K562 (cell line): ENCODE results near the gene TCF4. TPM values are rescaled to one million over a fixed set of nuclear protein-coding genes. Genes with fewer than 3 reads are reported as not detected.

Experiments used
- ATAC-seq: fragments of 200-7000 bp; cut with Tn5 transposase; 3 replicates; pipeline ENCODE4 v1.9.1; 2020; ENCODE audit warnings: moderate library complexity
- BruUV-seq: library from RNA; stranded (reverse); fragments of 400-500 nt; replicated peaks from 2 replicates; lab custom pipeline; 2021; lab: Mats Ljungman, UMichigan
- CTCF ChIA-PET: fragments of 300-600 bp; formaldehyde crosslinking; extraction: SDS; loops from one replicate; lab custom pipeline; 2021; ENCODE audit warnings: low intra/inter-chr PET ratio; lab: Yijun Ruan, JAX
- POLR2A ChIA-PET: fragments of 300-600, 350-650 bp; sonication (Branson Sonifier 250); formaldehyde crosslinking; extraction: SDS; loops from one replicate; lab custom pipeline; 2021; ENCODE audit warnings: antibody characterized with exemption, inconsistent platforms; lab: Yijun Ruan, JAX
- DNase-seq, 4 experiments: peaks; one replicate each; pipeline versions ENCODE4 v3.0.0 to v3.0.0-alpha.2; 2011 to 2018; ENCODE audit warnings: low spot score in 3 of 4, mixed read lengths in 3 of 4; ENCODE audit errors: extremely low read depth in 1 of 4
- FAIRE-seq: peaks from 2 replicates; lab custom pipeline; 2011; peaks lifted over from hg19 to GRCh38; lab: Jason Lieb, UNC
- H2AFZ ChIP-seq: 2 replicates; pipeline ENCODE4 v1.6.0; 2011; ENCODE audit warnings: low read depth, low read length, control low read depth, inconsistent platforms
- H3K27ac ChIP-seq: fragments of 200-600 bp; 3 replicates; pipeline ENCODE4 v1.8.0; 2011; ENCODE audit warnings: low read depth, mild to moderate bottlenecking, control low read depth, inconsistent platforms, low read length, moderate library complexity, mixed read lengths; ENCODE audit errors: extremely low read depth
- H3K27me3 ChIP-seq, 2 experiments: fragments of 300-600 bp in 1 of 2; 2 replicates in 1 of 2; 3 replicates in 1 of 2; pipeline versions ENCODE4 v1.6.0 to v1.8.0; 2011; ENCODE audit warnings: inconsistent platforms in 2 of 2, low read length in 2 of 2, mild to moderate bottlenecking in 1 of 2, mixed read lengths in 1 of 2, moderate library complexity in 1 of 2; ENCODE audit not compliant: control insufficient read depth in 2 of 2, insufficient read depth in 2 of 2
- H3K36me3 ChIP-seq: fragments of 300-600 bp; 3 replicates; pipeline ENCODE4 v1.8.0; 2011; ENCODE audit warnings: mild to moderate bottlenecking, low read length, inconsistent platforms; ENCODE audit not compliant: control insufficient read depth, insufficient read depth
- H3K4me1 ChIP-seq, 2 experiments: fragments of 200-600 bp in 1 of 2; replicated peaks in 1 of 2; 2 replicates in 1 of 2; 3 replicates in 1 of 2; pipeline versions ENCODE4 v1.5.1 to v1.8.0; 2011; ENCODE audit warnings: inconsistent platforms in 2 of 2, low read length in 2 of 2, mild to moderate bottlenecking in 1 of 2, mixed read lengths in 1 of 2, moderate library complexity in 1 of 2; ENCODE audit not compliant: control insufficient read depth in 2 of 2, insufficient read depth in 2 of 2
- H3K4me2 ChIP-seq: 2 replicates; pipeline ENCODE4 v1.6.1; 2011; ENCODE audit warnings: low read length, control low read depth, inconsistent platforms, mixed read lengths; ENCODE audit not compliant: insufficient read depth
- H3K4me3 ChIP-seq: fragments of 200-600 bp; sonication (generic), shearing (Covaris generic); 2 replicates; pipeline ENCODE4 v1.5.1; 2016; ENCODE audit warnings: control low read depth, inconsistent platforms
- H3K79me2 ChIP-seq: fragments of 200-600 bp; 3 replicates; pipeline ENCODE4 v1.8.0; 2011; ENCODE audit warnings: low read length, inconsistent platforms; ENCODE audit not compliant: control insufficient read depth, insufficient read depth
- H3K9ac ChIP-seq, 2 experiments: 2 replicates each; pipeline versions ENCODE4 v1.6.0 to v1.6.1; 2011; ENCODE audit warnings: low read depth in 2 of 2, low read length in 2 of 2, control low read depth in 1 of 2, inconsistent platforms in 1 of 2, mild to moderate bottlenecking in 1 of 2, mixed read lengths in 1 of 2; ENCODE audit not compliant: insufficient read depth in 1 of 2
- H3K9me1 ChIP-seq: one replicate; pipeline ENCODE4 v1.6.0; 2011; ENCODE audit warnings: inconsistent platforms, mild to moderate bottlenecking, low read length, moderate library complexity; ENCODE audit not compliant: control insufficient read depth, insufficient read depth
- H3K9me3 ChIP-seq: replicated peaks from 2 replicates; pipeline ENCODE4 v1.5.1; 2011; ENCODE audit warnings: low read depth, low read length, inconsistent platforms; ENCODE audit not compliant: control insufficient read depth, insufficient read depth
- H4K20me1 ChIP-seq: replicated peaks from 2 replicates; pipeline ENCODE4 v1.6.1; 2011; ENCODE audit warnings: low read length, inconsistent platforms, mixed read lengths; ENCODE audit not compliant: control insufficient read depth, insufficient read depth
- AFF1 ChIP-seq, 2 experiments: fragments of 450-650 bp; IDR thresholded peaks; 2 replicates each; pipeline ENCODE4 v1.6.1; 2018; ENCODE audit warnings: mild to moderate bottlenecking in 2 of 2, low read depth in 1 of 2; ENCODE audit not compliant: partially characterized antibody in 2 of 2
- CEBPB ChIP-seq: fragments of 450-650 bp; IDR thresholded peaks from 2 replicates; pipeline ENCODE4 v1.6.1; 2016; ENCODE audit warnings: missing genetic modification characterization, missing compliant biosample characterization
- E2F6 ChIP-seq, 2 experiments: IDR thresholded peaks; 2 replicates each; pipeline ENCODE4 v1.6.1; 2011; ENCODE audit warnings: borderline replicate concordance in 1 of 2, control low read depth in 1 of 2, low read depth in 1 of 2, low read length in 1 of 2, mild to moderate bottlenecking in 1 of 2, mixed read lengths in 1 of 2, moderate library complexity in 1 of 2; ENCODE audit not compliant: insufficient read depth in 1 of 2, insufficient read length in 1 of 2, poor library complexity in 1 of 2, severe bottlenecking in 1 of 2; ENCODE audit errors: extremely low read depth in 1 of 2
- FOXP1 ChIP-seq: sonication (generic); formaldehyde crosslinking; IDR thresholded peaks from 2 replicates; pipeline ENCODE4 v1.8.0; 2022; ENCODE audit warnings: mild to moderate bottlenecking, missing genetic modification reagents
- HCFC1 ChIP-seq: IDR thresholded peaks from 2 replicates; pipeline ENCODE4 v1.6.1; 2012; ENCODE audit warnings: low read depth, low read length, improper control_type of control experiment
- KAT8 ChIP-seq: fragments of 450-650 bp; IDR thresholded peaks from 2 replicates; pipeline ENCODE4 v1.6.1; 2016; ENCODE audit warnings: low read depth, mild to moderate bottlenecking
- MEIS2 ChIP-seq: fragments of 450-650 bp; IDR thresholded peaks from 2 replicates; pipeline ENCODE4 v1.6.1; 2014; ENCODE audit warnings: mild to moderate bottlenecking; ENCODE audit not compliant: partially characterized antibody
- NELFE ChIP-seq: IDR thresholded peaks from 2 replicates; pipeline ENCODE4 v1.6.1; 2011; ENCODE audit warnings: mild to moderate bottlenecking; ENCODE audit not compliant: insufficient read depth, insufficient read length
- PHF20 ChIP-seq: fragments of 450-650 bp; IDR thresholded peaks from 2 replicates; pipeline ENCODE4 v1.6.1; 2018; ENCODE audit not compliant: partially characterized antibody
- SAFB2 ChIP-seq: fragments of 200-400 bp; formaldehyde crosslinking; IDR thresholded peaks from 2 replicates; pipeline ENCODE4 v1.6.1; 2018; ENCODE audit warnings: borderline replicate concordance, low read length, low read depth, moderate library complexity; ENCODE audit not compliant: severe bottlenecking
- SMAD3 ChIP-seq: fragments of 450-650 bp; formaldehyde crosslinking; conservative IDR thresholded peaks from 2 replicates; pipeline ENCODE4 v1.4.0; 2020; ENCODE audit warnings: mild to moderate bottlenecking
- THRAP3 ChIP-seq: fragments of 450-650 bp; IDR thresholded peaks from 2 replicates; pipeline ENCODE4 v1.6.1; 2016; ENCODE audit warnings: mild to moderate bottlenecking, inconsistent platforms, borderline replicate concordance
- THRB ChIP-seq: fragments of 450-650 bp; formaldehyde crosslinking; conservative IDR thresholded peaks from 2 replicates; pipeline ENCODE4 v1.4.0; 2022; ENCODE audit warnings: mild to moderate bottlenecking, missing genetic modification characterization
- XRCC4 ChIP-seq: IDR thresholded peaks from one replicate; pipeline ENCODE4 v1.6.1; 2011; ENCODE audit not compliant: insufficient read depth, insufficient read length; ENCODE audit errors: extremely low read depth
- ZNF507 ChIP-seq: conservative IDR thresholded peaks from 2 replicates; pipeline ENCODE4 v1.6.1; 2017; ENCODE audit warnings: missing genetic modification characterization, missing compliant biosample characterization
- WGBS: fragments of 100-300 bp; shearing (Covaris generic); methylation state at CpG from one replicate; pipeline ENCODE4 v1.1.6; 2016; ENCODE audit warnings: low coverage, mixed read lengths; ENCODE audit not compliant: insufficient coverage; ENCODE audit errors: missing lambda C conversion rate; 5-methylcytosine and 5-hydroxymethylcytosine counted together
- in situ Hi-C: fragments of 300-500 bp; cut with MboI; formaldehyde crosslinking; loops from 4 replicates; pipeline ENCODE4 v1.15.0; 2018; ENCODE audit warnings: inconsistent platforms, mixed read lengths
- intact Hi-C: fragments of 100-400 bp; cut with micrococcal nuclease; formaldehyde crosslinking; loops from 2 replicates; pipeline ENCODE4 v1.14.2; 2022
- polyA plus RNA-seq, 8 experiments: library from polyadenylated mRNA; depleted of rRNA in 4 of 8; stranded (reverse) in 5 of 8; unstranded in 3 of 8; fragments of >200 nt; fragmentation: Nextera tagmentation in 2 of 8; fragmentation: Illumina TruSeq in 1 of 8; extraction: Ambion mirVana in 2 of 8; extraction: Trizol in 1 of 8; gene quantifications; 2 replicates each; pipeline versions ENCODE4 v1.2.1 to v1.2.3, GENCODE V29; 2011 to 2014; ENCODE audit warnings: inconsistent platforms in 1 of 8, missing spikeins in 1 of 8
- total RNA-seq, 7 experiments: library from RNA; depleted of rRNA in 6 of 7; stranded (reverse); fragments of >200 nt in 6 of 7; fragmentation: Illumina TruSeq in 2 of 7; extraction: Trizol in 2 of 7; gene quantifications; 2 replicates each; pipeline versions ENCODE4 v1.2.1 to v1.2.3, GENCODE V29; 2011 to 2021; ENCODE audit warnings: low replicate concordance in 1 of 7

Gene TCF4
- total and polyA plus RNA-seq, 9 of the 15 experiments (the other 6 are each of a cell fraction or from before 2014, with no cell fraction given), result 4.8 to 24.7 (median 15.2) TPM

- DNase-seq (peak in 3 of 4 experiments; percentile 8 to 53 (median 32)), ATAC-seq (peak; percentile 81), FAIRE-seq (no peak)
- H3K4me1 ChIP-seq, result no peaks in the 10 kb centered on the region; a peak in 1 of 5 replicates
- no peak overlapping the region for H3K4me3 ChIP-seq
- BruUV-seq, result no TSS peak
- H3K79me2 ChIP-seq, result peaks cover 4% of the 10 kb centered on the region; the same call in 1 of the 3 replicates
- peak overlapping the region; percentile 59; the same call in 1 of the 3 replicates for H3K27ac ChIP-seq
- WGBS, result 39% methylated on average over 12 of the region's 12 CpGs
- peaks cover 3% of the 10 kb centered on the region; the same call in 1 of the 3 replicates for H3K36me3 ChIP-seq
- no peak overlapping the region for H3K9ac ChIP-seq
- intact Hi-C loops (no loop called here), in situ Hi-C loops (no loop called here)
- no peaks in the 10 kb centered on the region for H3K27me3 ChIP-seq
- no peaks in the 10 kb centered on the region for H4K20me1 ChIP-seq
- no peaks in the 10 kb centered on the region for H3K9me3 ChIP-seq
- H3K4me2 ChIP-seq, result peak overlapping the region; percentile 43; the same call in 1 of the 2 replicates
- H2AFZ ChIP-seq, result peak overlapping the region; percentile 5
- ChIA-PET CTCF (no interaction called here), POLR2A (no interaction called here)
- no peaks in the 10 kb centered on the region for H3K9me1 ChIP-seq
- peak; percentile 69 for TF ChIP-seq MEIS2
- no peak for TF ChIP-seq PHF20
- TF ChIP-seq THRB (CRISPR knock-in tag), result no peak
- TF ChIP-seq ZNF507 (tag), result no peak
- no peak for TF ChIP-seq FOXP1 (CRISPR knock-in tag)
- TF ChIP-seq AFF1 (IDR thresholded peaks at IDR 0.05; ENCODE audit: low read depth in 1 of 2, partially characterized antibody in 2 of 2), result no peak
- no peak for TF ChIP-seq CEBPB (tag)
- no peak for TF ChIP-seq THRAP3
- TF ChIP-seq SAFB2, result no peak
- TF ChIP-seq E2F6 (IDR thresholded peaks at IDR 0.05; ENCODE audit: borderline replicate concordance in 1 of 2, extremely low read depth in 1 of 2, insufficient read depth in 1 of 2, insufficient read length in 1 of 2, low read depth in 1 of 2, low read length in 1 of 2, poor library complexity in 1 of 2, severe bottlenecking in 1 of 2), result no peak
- TF ChIP-seq SMAD3 (CRISPR knock-in tag), result no peak
- no peak for TF ChIP-seq NELFE
- TF ChIP-seq HCFC1, result no peak
- no peak for TF ChIP-seq XRCC4
- no peak for TF ChIP-seq KAT8
Observed at GRCh38 chr18:55458456-55459203, 129.4 kb downstream of the TCF4 start.
